Gastrocnemius medialis (tissue), 4 donors: Measurements from ENCODE around the gene CES4A. TPM values are rescaled to one million over a fixed set of nuclear protein-coding genes. Genes with fewer than 3 reads are reported as not detected.

Experiments used
- ATAC-seq, 2 donors: fragments of 150-250 bp; one replicate each; pipeline ENCODE4 v1.9.1; 2016
- DNase-seq, 2 donors: peaks; one replicate each; pipeline ENCODE4 v3.0.0-alpha.2; 2019
- H3K27ac ChIP-seq, 4 donors: fragments of 200-600 bp; sonication (generic); 1 replicate in 1 of 4; 2 replicates in 3 of 4; pipeline ENCODE4 v1.5.1; 2016 to 2018; ENCODE audit warnings: mild to moderate bottlenecking in 2 of 4, moderate library complexity in 1 of 4
- H3K27me3 ChIP-seq, 3 donors: fragments of 200-600 bp; sonication (generic) in 2 of 3; 1 replicate in 1 of 3; 2 replicates in 2 of 3; pipeline versions ENCODE4 v1.5.1 to v1.6.0; 2016 to 2019; ENCODE audit warnings: mild to moderate bottlenecking in 1 of 3, moderate library complexity in 1 of 3
- H3K36me3 ChIP-seq, 2 donors: fragments of 200-600 bp; sonication (generic) in 1 of 2; one replicate each; pipeline ENCODE4 v1.5.1; 2017 to 2018
- H3K4me1 ChIP-seq, 2 donors: fragments of 200-600 bp; sonication (generic) in 1 of 2; one replicate each; pipeline ENCODE4 v1.5.1; 2016 to 2017; ENCODE audit warnings: mild to moderate bottlenecking in 2 of 2
- H3K4me3 ChIP-seq, 4 donors: fragments of 200-600 bp; sonication (generic) in 3 of 4; 1 replicate in 1 of 4; 2 replicates in 3 of 4; pipeline ENCODE4 v1.5.1; 2016 to 2019; ENCODE audit warnings: mild to moderate bottlenecking in 2 of 4
- H3K9me3 ChIP-seq, 3 donors: fragments of 200-600 bp; sonication (generic) in 2 of 3; 1 replicate in 1 of 3; 2 replicates in 2 of 3; pipeline ENCODE4 v1.5.1; 2016 to 2019
- POLR2A ChIP-seq, 2 donors: fragments of 450-650 bp; IDR thresholded peaks; one replicate each; pipeline ENCODE4 v1.6.1; 2017; ENCODE audit warnings: antibody characterized with exemption in 2 of 2, mild to moderate bottlenecking in 2 of 2, moderate library complexity in 2 of 2
- in situ Hi-C, 4 donors: fragments of 200-750 bp; cut with MboI; loops; one replicate each; pipeline versions ENCODE4 v1.15.0 to v1.8.0; 2017; ENCODE audit warnings: low sequenced_read_pairs in 4 of 4
- intact Hi-C: fragments of 100-400 bp; cut with DNase I; formaldehyde crosslinking; loops from one replicate; pipeline ENCODE4 v1.15.1; 2023; ENCODE audit warnings: low total_unique reads
- total RNA-seq, 4 donors: library from RNA; depleted of rRNA; stranded (reverse); fragments of >200 nt; gene quantifications; one replicate each; pipeline versions ENCODE4 v1.1.0 to v1.2.3, GENCODE V29; 2016
- TF ChIP-seq, protein P1 (sequence below), 5 experiments: fragments of 450-650 bp in 3 of 5; fragments of 200-600 bp in 2 of 5; sonication (generic) in 2 of 5; IDR thresholded peaks in 4 of 5; conservative IDR thresholded peaks in 1 of 5; 1 replicate in 4 of 5; 2 replicates in 1 of 5; pipeline ENCODE4 v1.5.1; 2016 to 2019; ENCODE audit warnings: antibody characterized with exemption in 5 of 5, mild to moderate bottlenecking in 3 of 5, moderate library complexity in 3 of 5

Gene CES4A
- total RNA-seq, 4 donors from 2014 or later, result 12.0 to 82.7 (median 17.4) TPM

DNA sequence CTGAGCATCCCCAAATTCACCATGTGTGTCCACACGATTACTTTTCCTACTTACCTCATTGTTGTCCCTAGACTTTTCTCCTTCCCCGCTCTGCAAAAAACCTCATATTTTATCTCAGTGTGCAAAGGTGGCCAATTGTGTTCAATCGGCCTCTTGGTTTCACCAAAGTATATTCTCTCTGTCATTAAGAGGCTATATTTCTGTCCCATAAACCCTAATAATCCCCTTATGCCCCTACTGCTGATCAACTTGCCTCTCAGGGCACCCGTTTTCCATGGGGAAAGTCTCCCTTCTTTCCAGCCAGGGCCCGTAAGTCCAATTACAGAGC lies 41.5 kb upstream of the CES4A start:
- intact Hi-C loops (loop anchor here (2.0 kb wide), 1 partner anchor 208 kb away; no protein-coding TSS in a partner anchor), in situ Hi-C loops (no loop called here)
- DNase-seq (no peak), ATAC-seq (no peak)
- TF ChIP-seq, protein P1, sequence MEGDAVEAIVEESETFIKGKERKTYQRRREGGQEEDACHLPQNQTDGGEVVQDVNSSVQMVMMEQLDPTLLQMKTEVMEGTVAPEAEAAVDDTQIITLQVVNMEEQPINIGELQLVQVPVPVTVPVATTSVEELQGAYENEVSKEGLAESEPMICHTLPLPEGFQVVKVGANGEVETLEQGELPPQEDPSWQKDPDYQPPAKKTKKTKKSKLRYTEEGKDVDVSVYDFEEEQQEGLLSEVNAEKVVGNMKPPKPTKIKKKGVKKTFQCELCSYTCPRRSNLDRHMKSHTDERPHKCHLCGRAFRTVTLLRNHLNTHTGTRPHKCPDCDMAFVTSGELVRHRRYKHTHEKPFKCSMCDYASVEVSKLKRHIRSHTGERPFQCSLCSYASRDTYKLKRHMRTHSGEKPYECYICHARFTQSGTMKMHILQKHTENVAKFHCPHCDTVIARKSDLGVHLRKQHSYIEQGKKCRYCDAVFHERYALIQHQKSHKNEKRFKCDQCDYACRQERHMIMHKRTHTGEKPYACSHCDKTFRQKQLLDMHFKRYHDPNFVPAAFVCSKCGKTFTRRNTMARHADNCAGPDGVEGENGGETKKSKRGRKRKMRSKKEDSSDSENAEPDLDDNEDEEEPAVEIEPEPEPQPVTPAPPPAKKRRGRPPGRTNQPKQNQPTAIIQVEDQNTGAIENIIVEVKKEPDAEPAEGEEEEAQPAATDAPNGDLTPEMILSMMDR (IDR thresholded peaks at IDR 0.05 in 4 of 5, conservative IDR thresholded peaks at IDR 0.05 in 1 of 5), result no peak
- TF ChIP-seq POLR2A (IDR thresholded peaks at IDR 0.05), result no peak
- Histone ChIP-seq H3K4me3 (peak overlapping the region in 1 of 4 donors; percentile 83), H3K27ac (peak overlapping the region; percentile 97 to 99 (median 97)), H3K36me3 (peaks cover 0 to 21% of the 10 kb centered on the region in 2 donors), H3K9me3 (no peaks in the 10 kb centered on the region), H3K27me3 (no peaks in the 10 kb centered on the region), H3K4me1 (peaks cover 16 to 29% of the 10 kb centered on the region in 2 donors)

DNA sequence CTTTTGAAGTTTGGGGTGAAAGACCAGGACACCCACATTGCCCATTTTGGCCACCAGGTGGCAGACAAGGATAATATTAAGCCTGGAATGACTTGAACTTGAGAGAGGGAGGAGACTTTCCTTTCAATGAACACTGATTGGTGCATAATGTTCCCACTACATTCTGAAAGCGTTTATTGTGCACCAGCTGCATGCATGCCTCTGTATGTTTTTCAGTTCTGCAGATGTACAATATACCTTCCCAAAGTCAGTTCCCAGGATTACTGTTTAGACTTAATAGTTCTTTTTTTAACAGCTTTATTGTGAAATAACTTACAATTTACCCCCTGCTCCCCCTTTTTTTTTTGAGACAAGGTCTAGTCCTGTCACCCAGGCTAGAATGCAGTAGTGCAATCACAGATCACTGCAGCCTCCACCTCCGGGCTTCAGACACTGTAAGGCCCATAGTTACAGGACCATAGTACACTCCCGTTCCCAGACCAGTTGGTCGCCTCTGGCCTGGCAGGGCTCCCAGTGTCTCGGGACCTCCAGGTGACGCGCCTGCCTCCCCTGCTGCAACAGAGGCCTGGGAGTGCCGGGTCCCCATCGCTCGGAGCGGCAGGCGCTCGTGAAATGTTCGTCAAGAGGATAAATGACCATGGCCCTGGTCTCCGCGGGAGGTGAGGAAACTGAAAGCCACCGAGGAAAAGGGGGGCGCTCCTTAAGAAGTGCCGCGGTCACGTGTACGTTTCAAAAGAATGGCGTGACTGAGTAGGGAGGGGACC lies 40.9 kb upstream of the CES4A start:
- peak; percentile 68 to 86 for DNase-seq
- H3K4me3 ChIP-seq, result peak overlapping the region; percentile 74 to 90 (median 82)
- in situ Hi-C loops (no loop called here), intact Hi-C loops (loop anchor here (2.0 kb wide), 1 partner anchor 207 kb away; no protein-coding TSS in a partner anchor)
- H3K27me3 ChIP-seq, result no peaks in the 10 kb centered on the region
- TF ChIP-seq POLR2A (IDR thresholded peaks at IDR 0.05), result peak; percentile 87 to 90
- TF ChIP-seq, protein P1 (IDR thresholded peaks at IDR 0.05 in 4 of 5, conservative IDR thresholded peaks at IDR 0.05 in 1 of 5), result peak; percentile 83 to 96 (median 93)
- peaks cover 21 to 35% of the 10 kb centered on the region in 2 donors for H3K4me1 ChIP-seq
- H3K36me3 ChIP-seq, result peaks cover 0 to 15% of the 10 kb centered on the region in 2 donors
- peak overlapping the region; percentile 97 to 99 (median 97) for H3K27ac ChIP-seq
- H3K9me3 ChIP-seq, result no peaks in the 10 kb centered on the region
- ATAC-seq, result peak; percentile 62 to 64

DNA sequence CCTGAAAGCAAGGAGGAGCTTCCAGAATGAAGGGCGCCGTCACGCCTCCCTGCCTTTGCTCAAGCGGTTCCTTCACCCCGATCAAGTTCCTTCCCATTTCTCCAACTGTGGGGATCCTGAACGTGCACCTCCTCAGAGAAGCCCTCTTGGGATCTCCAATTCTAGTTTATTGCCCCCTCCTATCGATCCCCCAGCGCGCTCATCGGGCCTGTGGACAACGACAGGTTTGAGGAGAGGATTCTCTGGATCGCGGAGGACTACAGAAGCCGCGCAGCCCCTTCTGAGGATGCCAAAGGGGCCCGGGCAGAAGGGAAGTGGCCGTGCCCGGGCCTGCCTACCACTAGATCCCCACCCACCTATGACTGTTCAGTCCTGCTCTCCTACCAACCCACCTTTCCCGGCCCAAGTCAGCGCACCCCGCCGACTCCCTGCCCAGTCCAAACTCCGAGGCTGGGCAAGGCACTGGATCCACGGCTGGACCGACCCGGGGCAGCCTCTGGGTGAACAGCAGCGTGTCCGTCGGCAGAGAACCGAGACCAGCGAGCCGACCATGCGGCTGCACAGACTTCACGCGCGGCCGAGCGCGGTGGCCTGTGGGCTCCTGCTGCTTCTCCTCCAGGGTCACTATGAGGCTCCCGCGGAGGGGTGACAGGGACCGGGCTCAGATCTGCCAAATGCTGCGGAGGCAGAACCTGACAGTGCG lies 40.1 kb upstream of the CES4A start:
- in situ Hi-C loops (no loop called here), intact Hi-C loops (no loop called here)
- DNase-seq, result peak in 1 of 2 donors; percentile 53
- peaks cover 0 to 7% of the 10 kb centered on the region in 2 donors for H3K36me3 ChIP-seq
- peak overlapping the region; percentile 74 to 90 (median 82) for H3K4me3 ChIP-seq
- peak overlapping the region; percentile 97 to 99 (median 97) for H3K27ac ChIP-seq
- no peaks in the 10 kb centered on the region for H3K27me3 ChIP-seq
- peaks cover 28 to 43% of the 10 kb centered on the region in 2 donors for H3K4me1 ChIP-seq
- peak; percentile 14 for ATAC-seq
- no peak for TF ChIP-seq POLR2A (IDR thresholded peaks at IDR 0.05)
- TF ChIP-seq, protein P1 (IDR thresholded peaks at IDR 0.05 in 4 of 5, conservative IDR thresholded peaks at IDR 0.05 in 1 of 5), result no peak
- no peaks in the 10 kb centered on the region for H3K9me3 ChIP-seq

DNA sequence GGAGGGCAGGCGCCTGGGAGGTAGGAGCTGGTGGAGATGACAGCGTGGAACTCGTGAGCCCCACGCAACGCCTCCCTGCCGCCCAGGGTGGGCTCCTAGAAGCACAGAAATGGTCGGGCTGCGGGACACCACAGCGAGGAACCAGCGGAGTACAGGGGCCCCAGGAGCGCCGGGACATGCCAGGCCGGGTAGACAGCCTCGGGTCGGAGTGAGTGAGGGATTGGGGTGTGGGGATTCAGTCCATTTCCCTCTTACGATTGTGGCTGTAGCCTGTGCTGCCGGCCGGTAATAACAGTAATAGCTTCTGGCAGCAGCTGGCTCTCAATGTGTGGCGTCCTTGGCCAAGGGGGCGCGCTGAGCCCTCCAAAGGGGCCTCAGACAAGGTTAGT lies 39.6 kb upstream of the CES4A start:
- intact Hi-C loops, result loop anchor here (1.0 kb wide), 1 partner anchor 49 kb away; no protein-coding TSS in a partner anchor
- peaks cover 34 to 48% of the 10 kb centered on the region in 2 donors for H3K4me1 ChIP-seq
- TF ChIP-seq, protein P1 (IDR thresholded peaks at IDR 0.05 in 4 of 5, conservative IDR thresholded peaks at IDR 0.05 in 1 of 5), result no peak
- no peak for TF ChIP-seq POLR2A (IDR thresholded peaks at IDR 0.05)
- no peaks in the 10 kb centered on the region for H3K9me3 ChIP-seq
- H3K4me3 ChIP-seq, result peak overlapping the region; percentile 74 to 90 (median 82)
- H3K27ac ChIP-seq, result peak overlapping the region; percentile 97 to 99 (median 97)
- no peaks in the 10 kb centered on the region for H3K27me3 ChIP-seq
- in situ Hi-C loops, result no loop called here
- ATAC-seq (peak in 1 of 2 donors; percentile 0), DNase-seq (no peak)
- peaks cover 0 to 2% of the 10 kb centered on the region in 2 donors for H3K36me3 ChIP-seq
